Uterus (tissue), 4 donors: ENCODE results near the gene TMEM119. TPM values are rescaled to one million over a fixed set of nuclear protein-coding genes. Genes with fewer than 3 reads are reported as not detected.

Experiments
- DNase-seq, 2 donors: peaks; one replicate each; pipeline ENCODE4 v3.0.0-alpha.2; 2019 to 2020
- H3K27ac ChIP-seq, 2 donors: fragments of 200-600 bp; sonication (generic); 1 replicate in 1 of 2; 2 replicates in 1 of 2; pipeline ENCODE4 v1.5.1; 2016 to 2018
- H3K27me3 ChIP-seq, 2 donors: fragments of 200-600 bp; sonication (generic); one replicate each; pipeline ENCODE4 v1.5.1; 2018 to 2019; ENCODE audit warnings: control low read depth in 1 of 2
- H3K36me3 ChIP-seq, 2 donors: fragments of 200-600 bp; sonication (generic); one replicate each; pipeline ENCODE4 v1.5.1; 2019; ENCODE audit warnings: control low read depth in 1 of 2
- H3K4me1 ChIP-seq, 2 donors: fragments of 200-600 bp; sonication (generic); one replicate each; pipeline ENCODE4 v1.5.1; 2018 to 2019; ENCODE audit warnings: control low read depth in 1 of 2
- H3K4me3 ChIP-seq, 2 donors: fragments of 200-600 bp; sonication (generic); 1 replicate in 1 of 2; 2 replicates in 1 of 2; pipeline ENCODE4 v1.5.1; 2018 to 2019; ENCODE audit warnings: mild to moderate bottlenecking in 1 of 2
- H3K9me3 ChIP-seq, 2 donors: fragments of 200-600 bp; sonication (generic); one replicate each; pipeline ENCODE4 v1.5.1; 2019; ENCODE audit warnings: control low read depth in 1 of 2
- CTCF ChIP-seq, 4 experiments: fragments of 200-600 bp in 2 of 4; fragments of 450-650 bp in 2 of 4; sonication (generic) in 2 of 4; IDR thresholded peaks; one replicate each; pipeline ENCODE4 v1.5.1; 2016 to 2019; ENCODE audit warnings: antibody characterized with exemption in 4 of 4, mild to moderate bottlenecking in 2 of 4, moderate library complexity in 1 of 4
- POLR2A ChIP-seq, 2 donors: fragments of 450-650 bp; IDR thresholded peaks; one replicate each; pipeline ENCODE4 v1.6.1; 2016; ENCODE audit warnings: antibody characterized with exemption in 2 of 2, mild to moderate bottlenecking in 1 of 2, moderate library complexity in 1 of 2
- intact Hi-C: fragments of 100-400 bp; cut with DNase I; formaldehyde crosslinking; loops from one replicate; pipeline ENCODE4 v1.15.1; 2023; ENCODE audit warnings: low total_unique reads
- total RNA-seq, 4 donors: library from RNA; depleted of rRNA in 3 of 4; stranded (reverse); fragments of >200 nt in 3 of 4; gene quantifications; one replicate each; pipeline versions ENCODE4 v1.1.0 to v1.2.4, GENCODE V29; 2014 to 2023
- donor health status: DM: yes; HTN: yes; CAD: no.

TMEM119 gene
- total RNA-seq, 4 donors from 2014 or later: 9.1 to 102 (median 12.4) TPM

DNA sequence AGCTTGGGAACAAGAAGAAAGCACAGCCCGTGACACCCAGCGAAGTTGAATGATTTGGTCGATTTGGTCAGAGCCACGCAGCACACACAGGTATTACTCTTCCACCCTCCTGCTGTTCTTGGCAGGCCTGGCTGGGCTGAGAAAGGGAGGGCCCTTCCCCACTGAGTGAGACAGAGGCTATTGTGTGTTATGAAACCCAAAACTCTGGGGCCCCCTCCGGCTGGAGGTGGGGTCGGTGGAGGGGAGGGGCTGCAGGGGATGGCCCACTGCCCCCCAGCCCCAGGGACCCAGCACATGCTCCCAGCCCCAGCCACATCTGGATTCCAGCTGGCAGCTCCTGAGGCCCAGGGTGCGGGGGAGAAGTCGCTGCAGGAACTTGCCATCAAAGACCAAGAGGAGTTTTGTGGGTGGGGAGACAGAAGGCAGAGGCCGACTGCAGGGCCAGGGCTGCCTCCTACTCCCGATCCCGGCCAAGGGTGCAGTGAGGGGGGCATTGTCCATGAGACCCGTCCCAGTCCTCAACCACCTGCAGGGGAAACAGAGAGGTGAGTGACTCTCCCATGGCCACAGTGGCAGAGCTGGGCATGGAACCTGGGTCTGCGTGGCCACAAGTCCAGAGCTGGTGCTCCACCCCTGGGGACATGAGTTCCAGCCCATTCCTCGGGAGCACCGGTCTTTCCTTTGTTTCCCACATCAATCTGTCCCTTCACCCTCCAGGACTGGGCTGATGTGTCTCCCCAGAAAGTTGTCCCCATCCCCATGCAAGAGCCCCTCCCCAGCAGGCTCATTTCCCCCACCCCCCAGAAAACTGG is 8.7 kb downstream of the TMEM119 start:
- no peaks in the 10 kb centered on the region for H3K9me3 ChIP-seq
- H3K27ac ChIP-seq: peak overlapping the region; percentile 33
- H3K36me3 ChIP-seq: no peaks in the 10 kb centered on the region
- no peak for TF ChIP-seq CTCF (IDR thresholded peaks at IDR 0.05)
- TF ChIP-seq POLR2A (IDR thresholded peaks at IDR 0.05): no peak
- H3K4me3 ChIP-seq: no peak overlapping the region
- H3K27me3 ChIP-seq: no peaks in the 10 kb centered on the region
- DNase-seq: peak in 1 of 2 donors; percentile 58
- intact Hi-C loops: no loop called here
- H3K4me1 ChIP-seq: no peaks in the 10 kb centered on the region

GRCh38 chr12:108587826-108588225 is 10.1 kb downstream of the TMEM119 start:
- Histone ChIP-seq H3K4me1 (no peaks in the 10 kb centered on the region), H3K27ac (no peak overlapping the region), H3K27me3 (no peaks in the 10 kb centered on the region), H3K9me3 (no peaks in the 10 kb centered on the region), H3K4me3 (no peak overlapping the region), H3K36me3 (no peaks in the 10 kb centered on the region)
- TF ChIP-seq CTCF (IDR thresholded peaks at IDR 0.05): no peak
- no peak for TF ChIP-seq POLR2A (IDR thresholded peaks at IDR 0.05)
- DNase-seq: no peak
- intact Hi-C loops: no loop called here

DNA sequence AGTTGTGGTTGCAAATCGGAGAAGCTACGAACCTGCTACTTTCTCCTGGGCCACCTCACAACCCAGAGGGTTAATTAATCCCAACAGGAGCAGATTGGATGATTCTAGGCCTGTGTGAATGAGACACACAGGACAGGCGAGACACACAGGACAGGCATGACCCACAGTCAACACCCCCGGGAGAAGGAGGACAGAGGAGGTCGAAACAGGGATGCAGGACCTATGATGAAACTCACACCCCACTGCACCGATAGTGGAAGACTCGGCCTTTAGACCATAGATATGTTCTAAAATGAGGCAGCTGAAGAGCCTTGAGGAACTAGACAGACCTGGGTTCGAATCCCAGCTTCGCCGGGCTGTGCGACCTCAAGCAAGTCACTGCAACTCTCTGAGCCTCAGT is 11.6 kb downstream of the TMEM119 start:
- Histone ChIP-seq H3K36me3 (no peaks in the 10 kb centered on the region), H3K4me1 (peaks cover 0 to 2% of the 10 kb centered on the region in 2 donors), H3K9me3 (no peaks in the 10 kb centered on the region), H3K4me3 (no peak overlapping the region), H3K27me3 (no peaks in the 10 kb centered on the region), H3K27ac (no peak overlapping the region)
- DNase-seq: no peak
- intact Hi-C loops: no loop called here
- TF ChIP-seq CTCF (IDR thresholded peaks at IDR 0.05) (no peak), POLR2A (IDR thresholded peaks at IDR 0.05) (no peak)

DNA sequence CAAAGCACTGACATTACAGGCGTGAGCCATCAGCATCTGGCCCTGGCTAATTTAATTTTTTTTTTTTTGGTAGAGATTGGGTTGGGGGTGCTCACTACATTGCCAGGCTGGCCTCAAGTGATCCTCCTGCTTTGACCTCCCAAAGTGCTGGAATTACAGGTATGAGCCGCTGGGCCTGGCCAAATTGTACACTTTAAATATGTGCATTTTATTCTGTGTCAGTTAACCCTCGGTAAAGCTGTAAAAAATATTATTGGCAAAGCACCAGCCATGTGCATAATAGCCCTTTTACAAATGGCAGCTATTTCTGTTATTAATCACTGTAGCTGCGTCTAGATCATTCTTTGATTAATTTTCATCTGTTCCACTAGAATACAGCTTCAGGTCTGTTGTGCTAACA is 12.0 kb downstream of the TMEM119 start:
- intact Hi-C loops: no loop called here
- no peak for DNase-seq
- Histone ChIP-seq H3K36me3 (no peaks in the 10 kb centered on the region), H3K27ac (no peak overlapping the region), H3K27me3 (no peaks in the 10 kb centered on the region), H3K4me1 (peaks cover 0 to 4% of the 10 kb centered on the region in 2 donors), H3K4me3 (no peak overlapping the region), H3K9me3 (no peaks in the 10 kb centered on the region)
- no peak for TF ChIP-seq POLR2A (IDR thresholded peaks at IDR 0.05)
- TF ChIP-seq CTCF (IDR thresholded peaks at IDR 0.05): no peak

- Histone ChIP-seq H3K9me3 (no peaks in the 10 kb centered on the region), H3K27ac (peak overlapping the region in 1 of 2 donors; percentile 41), H3K36me3 (no peaks in the 10 kb centered on the region), H3K27me3 (no peaks in the 10 kb centered on the region), H3K4me3 (no peak overlapping the region), H3K4me1 (peaks cover 0 to 4% of the 10 kb centered on the region in 2 donors)
- intact Hi-C loops: no loop called here
- no peak for DNase-seq
- no peak for TF ChIP-seq CTCF (IDR thresholded peaks at IDR 0.05)
- TF ChIP-seq POLR2A (IDR thresholded peaks at IDR 0.05): no peak
These were observed 13.3 kb downstream of the TMEM119 start for GRCh38 chr12:108584456-108585065.
